K562 (cell line): ENCODE results near the gene CREB3L2. TPM values are rescaled to one million over a fixed set of nuclear protein-coding genes. Genes with fewer than 3 reads are reported as not detected.
A peak's percentile ranks its signal among the peaks of the same experiment; 100 is the strongest.

Experiments
- GABPB1 ChIP-seq: sonication (generic); formaldehyde crosslinking; IDR thresholded peaks from 2 replicates; pipeline ENCODE4 v1.8.0; 2022; ENCODE audit warnings: mild to moderate bottlenecking, missing genetic modification reagents
- HLTF ChIP-seq: fragments of 450-650 bp; IDR thresholded peaks from 2 replicates; pipeline ENCODE4 v1.6.1; 2016
- MBD2 ChIP-seq: sonication (generic); IDR thresholded peaks from 2 replicates; pipeline ENCODE4 v1.6.1; 2016; ENCODE audit warnings: low read depth, borderline replicate concordance
- MYC ChIP-seq, 2 experiments: fragments of 250-450 bp in 1 of 2; sonication (Bioruptor Pico) in 1 of 2; IDR thresholded peaks; 2 replicates each; pipeline versions ENCODE4 v1.5.1 to v1.6.1; 2012 to 2021; ENCODE audit warnings: low read depth in 2 of 2, borderline replicate concordance in 1 of 2, improper control_type of control experiment in 1 of 2, low read length in 1 of 2, mild to moderate bottlenecking in 1 of 2, moderate library complexity in 1 of 2
- PML ChIP-seq: IDR thresholded peaks from 2 replicates; pipeline ENCODE4 v1.6.1; 2012; ENCODE audit warnings: low read length, inconsistent platforms
- TAF15 ChIP-seq: fragments of 200-400 bp; formaldehyde crosslinking; IDR thresholded peaks from 2 replicates; pipeline ENCODE4 v1.6.1; 2017; ENCODE audit warnings: mild to moderate bottlenecking, low read depth, low read length, moderate library complexity
- TBL1XR1 ChIP-seq, 2 experiments: IDR thresholded peaks; 2 replicates each; pipeline ENCODE4 v1.6.1; 2012; ENCODE audit warnings: improper control_type of control experiment in 2 of 2, low read length in 2 of 2, mild to moderate bottlenecking in 1 of 2
- TEAD1 ChIP-seq, 2 experiments: fragments of 450-650 bp in 1 of 2; sonication (generic) in 1 of 2; formaldehyde crosslinking; IDR thresholded peaks; 2 replicates each; pipeline versions ENCODE4 v1.4.0 to v1.8.0; 2020 to 2022; ENCODE audit warnings: mild to moderate bottlenecking in 2 of 2, missing genetic modification reagents in 1 of 2
- polyA plus RNA-seq, 8 experiments: library from polyadenylated mRNA; depleted of rRNA in 4 of 8; stranded (reverse) in 5 of 8; unstranded in 3 of 8; fragments of >200 nt; fragmentation: Nextera tagmentation in 2 of 8; fragmentation: Illumina TruSeq in 1 of 8; extraction: Ambion mirVana in 2 of 8; extraction: Trizol in 1 of 8; gene quantifications; 2 replicates each; pipeline versions ENCODE4 v1.2.1 to v1.2.3, GENCODE V29; 2011 to 2014; ENCODE audit warnings: inconsistent platforms in 1 of 8, missing spikeins in 1 of 8
- total RNA-seq, 7 experiments: library from RNA; depleted of rRNA in 6 of 7; stranded (reverse); fragments of >200 nt in 6 of 7; fragmentation: Illumina TruSeq in 2 of 7; extraction: Trizol in 2 of 7; gene quantifications; 2 replicates each; pipeline versions ENCODE4 v1.2.1 to v1.2.3, GENCODE V29; 2011 to 2021; ENCODE audit warnings: low replicate concordance in 1 of 7
- TF ChIP-seq, protein P1 (sequence below): IDR thresholded peaks from 2 replicates; pipeline ENCODE4 v1.6.1; 2012; ENCODE audit warnings: low read depth, low read length, improper control_type of control experiment, borderline replicate concordance
- TF ChIP-seq, protein P2 (sequence below): fragments of 450-650 bp; IDR thresholded peaks from 2 replicates; pipeline ENCODE4 v1.6.1; 2018; ENCODE audit not compliant: partially characterized antibody
- TF ChIP-seq, protein P3 (sequence below), 2 experiments: fragments of 450-650 bp; IDR thresholded peaks; 2 replicates each; pipeline ENCODE4 v1.6.1; 2016; ENCODE audit warnings: mild to moderate bottlenecking in 2 of 2, borderline replicate concordance in 1 of 2, low read depth in 1 of 2, moderate library complexity in 1 of 2
- TF ChIP-seq, protein P4 (sequence below): sonication (generic); formaldehyde crosslinking; IDR thresholded peaks from 2 replicates; pipeline ENCODE4 v1.8.0; 2022; ENCODE audit warnings: missing genetic modification reagents, mild to moderate bottlenecking, moderate library complexity, borderline replicate concordance

CREB3L2 gene
- total and polyA plus RNA-seq, 9 of the 15 experiments (the other 6 are each of a cell fraction or from before 2014, with no cell fraction given), result 7.1 to 45.6 (median 15.8) TPM

DNA sequence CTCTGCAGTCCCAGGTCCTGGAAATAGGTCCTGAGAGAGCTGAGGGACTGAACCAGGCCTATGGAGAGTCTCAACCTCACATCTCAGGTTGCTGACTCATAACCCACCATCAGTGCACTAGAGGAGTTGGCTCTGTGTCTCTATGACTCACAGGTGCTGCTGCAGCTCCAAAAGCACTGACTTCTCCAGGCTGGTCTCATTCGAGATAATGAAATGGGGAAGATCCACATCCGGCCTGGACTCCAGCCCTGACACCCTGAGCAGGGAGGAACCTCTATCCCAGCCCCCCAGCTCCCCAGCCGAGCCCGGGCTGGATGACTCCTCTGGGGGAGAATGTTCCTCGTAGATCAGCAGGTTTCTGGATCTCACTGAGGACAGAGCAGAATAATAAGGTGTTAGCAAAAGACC, 119.6 kb downstream of the CREB3L2 start (continued):
- TF ChIP-seq, protein P1, sequence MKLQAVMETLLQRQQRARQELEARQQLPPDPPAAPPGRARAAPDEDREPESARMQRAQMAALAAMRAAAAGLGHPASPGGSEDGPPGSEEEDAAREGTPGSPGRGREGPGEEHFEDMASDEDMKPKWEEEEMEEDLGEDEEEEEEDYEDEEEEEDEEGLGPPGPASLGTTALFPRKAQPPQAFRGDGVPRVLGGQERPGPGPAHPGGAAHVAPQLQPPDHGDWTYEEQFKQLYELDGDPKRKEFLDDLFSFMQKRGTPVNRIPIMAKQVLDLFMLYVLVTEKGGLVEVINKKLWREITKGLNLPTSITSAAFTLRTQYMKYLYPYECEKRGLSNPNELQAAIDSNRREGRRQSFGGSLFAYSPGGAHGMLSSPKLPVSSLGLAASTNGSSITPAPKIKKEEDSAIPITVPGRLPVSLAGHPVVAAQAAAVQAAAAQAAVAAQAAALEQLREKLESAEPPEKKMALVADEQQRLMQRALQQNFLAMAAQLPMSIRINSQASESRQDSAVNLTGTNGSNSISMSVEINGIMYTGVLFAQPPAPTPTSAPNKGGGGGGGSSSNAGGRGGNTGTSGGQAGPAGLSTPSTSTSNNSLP, result 0 out of 2 replicates have a peak, but pooled peaks have one; percentile 49
- TF ChIP-seq TBL1XR1 (IDR thresholded peaks at IDR 0.05; ENCODE audit: low read length in 2 of 2), result peak in 1 of 2 experiments; percentile 42; a peak in 1 of 4 replicates
- TF ChIP-seq TAF15, result no peak
- TF ChIP-seq, protein P2, sequence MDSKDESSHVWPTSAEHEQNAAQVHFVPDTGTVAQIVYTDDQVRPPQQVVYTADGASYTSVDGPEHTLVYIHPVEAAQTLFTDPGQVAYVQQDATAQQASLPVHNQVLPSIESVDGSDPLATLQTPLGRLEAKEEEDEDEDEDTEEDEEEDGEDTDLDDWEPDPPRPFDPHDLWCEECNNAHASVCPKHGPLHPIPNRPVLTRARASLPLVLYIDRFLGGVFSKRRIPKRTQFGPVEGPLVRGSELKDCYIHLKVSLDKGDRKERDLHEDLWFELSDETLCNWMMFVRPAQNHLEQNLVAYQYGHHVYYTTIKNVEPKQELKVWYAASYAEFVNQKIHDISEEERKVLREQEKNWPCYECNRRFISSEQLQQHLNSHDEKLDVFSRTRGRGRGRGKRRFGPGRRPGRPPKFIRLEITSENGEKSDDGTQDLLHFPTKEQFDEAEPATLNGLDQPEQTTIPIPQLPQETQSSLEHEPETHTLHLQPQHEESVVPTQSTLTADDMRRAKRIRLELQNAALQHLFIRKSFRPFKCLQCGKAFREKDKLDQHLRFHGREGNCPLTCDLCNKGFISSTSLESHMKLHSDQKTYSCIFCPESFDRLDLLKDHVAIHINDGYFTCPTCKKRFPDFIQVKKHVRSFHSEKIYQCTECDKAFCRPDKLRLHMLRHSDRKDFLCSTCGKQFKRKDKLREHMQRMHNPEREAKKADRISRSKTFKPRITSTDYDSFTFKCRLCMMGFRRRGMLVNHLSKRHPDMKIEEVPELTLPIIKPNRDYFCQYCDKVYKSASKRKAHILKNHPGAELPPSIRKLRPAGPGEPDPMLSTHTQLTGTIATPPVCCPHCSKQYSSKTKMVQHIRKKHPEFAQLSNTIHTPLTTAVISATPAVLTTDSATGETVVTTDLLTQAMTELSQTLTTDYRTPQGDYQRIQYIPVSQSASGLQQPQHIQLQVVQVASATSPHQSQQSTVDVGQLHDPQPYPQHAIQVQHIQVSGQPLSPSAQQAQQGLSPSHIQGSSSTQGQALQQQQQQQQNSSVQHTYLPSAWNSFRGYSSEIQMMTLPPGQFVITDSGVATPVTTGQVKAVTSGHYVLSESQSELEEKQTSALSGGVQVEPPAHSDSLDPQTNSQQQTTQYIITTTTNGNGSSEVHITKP, result peak; percentile 58
- TF ChIP-seq TEAD1 (CRISPR knock-in tag; IDR thresholded peaks at IDR 0.05), result no peak
- TF ChIP-seq GABPB1, result peak; percentile 79
- TF ChIP-seq, protein P3, sequence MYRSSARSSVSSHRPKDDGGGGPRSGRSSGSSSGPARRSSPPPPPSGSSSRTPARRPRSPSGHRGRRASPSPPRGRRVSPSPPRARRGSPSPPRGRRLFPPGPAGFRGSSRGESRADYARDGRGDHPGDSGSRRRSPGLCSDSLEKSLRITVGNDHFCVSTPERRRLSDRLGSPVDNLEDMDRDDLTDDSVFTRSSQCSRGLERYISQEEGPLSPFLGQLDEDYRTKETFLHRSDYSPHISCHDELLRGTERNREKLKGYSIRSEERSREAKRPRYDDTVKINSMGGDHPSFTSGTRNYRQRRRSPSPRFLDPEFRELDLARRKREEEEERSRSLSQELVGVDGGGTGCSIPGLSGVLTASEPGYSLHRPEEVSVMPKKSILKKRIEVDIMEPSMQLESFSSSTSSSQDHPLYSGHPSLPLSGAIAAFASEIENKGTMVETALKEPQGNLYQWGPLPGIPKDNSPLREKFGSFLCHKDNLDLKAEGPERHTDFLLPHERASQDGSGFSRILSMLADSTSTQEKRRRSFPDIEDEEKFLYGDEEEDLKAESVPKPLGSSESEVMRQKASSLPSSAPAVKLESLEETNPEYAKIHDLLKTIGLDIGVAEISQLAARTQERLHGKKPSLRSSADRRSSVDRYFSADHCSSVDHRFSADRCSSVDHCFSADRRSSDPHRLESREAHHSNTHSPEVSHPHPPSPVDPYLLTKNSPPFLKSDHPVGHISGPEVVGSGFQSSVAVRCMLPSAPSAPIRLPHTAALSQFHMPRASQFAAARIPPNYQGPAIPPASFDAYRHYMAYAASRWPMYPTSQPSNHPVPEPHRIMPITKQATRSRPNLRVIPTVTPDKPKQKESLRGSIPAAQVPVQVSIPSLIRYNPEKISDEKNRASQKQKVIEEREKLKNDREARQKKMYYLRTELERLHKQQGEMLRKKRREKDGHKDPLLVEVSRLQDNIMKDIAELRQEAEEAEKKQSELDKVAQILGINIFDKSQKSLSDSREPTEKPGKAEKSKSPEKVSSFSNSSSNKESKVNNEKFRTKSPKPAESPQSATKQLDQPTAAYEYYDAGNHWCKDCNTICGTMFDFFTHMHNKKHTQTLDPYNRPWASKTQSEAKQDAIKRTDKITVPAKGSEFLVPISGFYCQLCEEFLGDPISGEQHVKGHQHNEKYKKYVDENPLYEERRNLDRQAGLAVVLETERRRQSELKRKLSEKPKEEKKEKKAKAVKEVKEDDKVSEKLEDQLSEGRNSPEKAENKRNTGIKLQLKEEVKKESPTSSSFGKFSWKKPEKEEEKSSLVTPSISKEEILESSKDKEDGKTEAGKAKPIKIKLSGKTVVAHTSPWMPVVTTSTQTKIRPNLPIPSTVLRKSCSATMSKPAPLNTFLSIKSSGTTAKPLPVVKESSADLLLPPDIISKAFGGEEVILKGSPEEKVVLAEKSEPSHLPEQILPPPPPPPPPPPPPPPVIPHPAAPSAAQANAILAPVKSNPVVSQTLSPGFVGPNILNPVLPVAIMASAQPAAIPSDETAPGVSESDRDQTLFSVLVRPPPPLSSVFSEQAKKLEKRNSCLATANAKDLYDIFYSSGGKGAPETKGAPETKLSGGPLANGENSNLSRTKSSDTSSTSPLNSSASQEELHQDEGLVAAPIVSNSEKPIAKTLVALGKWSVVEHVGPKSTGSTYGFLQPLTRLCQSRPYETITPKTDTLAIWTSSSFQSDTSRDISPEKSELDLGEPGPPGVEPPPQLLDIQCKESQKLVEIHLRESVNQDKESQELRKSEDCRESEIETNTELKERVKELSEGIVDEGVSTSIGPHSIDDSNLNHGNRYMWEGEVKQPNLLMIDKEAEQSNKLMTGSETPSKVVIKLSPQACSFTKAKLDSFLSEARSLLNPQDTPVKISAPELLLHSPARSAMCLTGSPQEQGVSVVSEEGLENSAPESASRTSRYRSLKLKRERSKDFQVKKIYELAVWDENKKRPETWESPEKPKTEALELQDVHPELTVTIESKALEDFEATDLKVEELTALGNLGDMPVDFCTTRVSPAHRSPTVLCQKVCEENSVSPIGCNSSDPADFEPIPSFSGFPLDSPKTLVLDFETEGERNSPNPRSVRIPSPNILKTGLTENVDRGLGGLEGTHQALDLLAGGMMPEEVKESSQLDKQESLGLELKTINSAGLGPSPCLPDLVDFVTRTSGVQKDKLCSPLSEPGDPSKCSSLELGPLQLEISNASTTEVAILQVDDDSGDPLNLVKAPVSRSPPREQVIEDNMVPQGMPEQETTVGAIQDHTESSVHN (IDR thresholded peaks at IDR 0.05; ENCODE audit: borderline replicate concordance in 1 of 2, low read depth in 1 of 2), result no peak
- TF ChIP-seq, protein P4, sequence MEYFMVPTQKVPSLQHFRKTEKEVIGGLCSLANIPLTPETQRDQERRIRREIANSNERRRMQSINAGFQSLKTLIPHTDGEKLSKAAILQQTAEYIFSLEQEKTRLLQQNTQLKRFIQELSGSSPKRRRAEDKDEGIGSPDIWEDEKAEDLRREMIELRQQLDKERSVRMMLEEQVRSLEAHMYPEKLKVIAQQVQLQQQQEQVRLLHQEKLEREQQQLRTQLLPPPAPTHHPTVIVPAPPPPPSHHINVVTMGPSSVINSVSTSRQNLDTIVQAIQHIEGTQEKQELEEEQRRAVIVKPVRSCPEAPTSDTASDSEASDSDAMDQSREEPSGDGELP (CRISPR knock-in tag), result 0 out of 2 replicates have a peak, but pooled peaks have one; percentile 57
- peak; percentile 37; the same call in 1 of the 2 replicates for TF ChIP-seq MYC (IDR thresholded peaks at IDR 0.05; ENCODE audit: low read depth, low read length)
- TF ChIP-seq MYC (CRISPR knock-in tag; IDR thresholded peaks at IDR 0.05; ENCODE audit: borderline replicate concordance, low read depth), result no peak
- peak; percentile 82; the same call in 1 of the 2 replicates for TF ChIP-seq HLTF
- TF ChIP-seq PML, result peak; percentile 18; the same call in 1 of the 2 replicates
- TF ChIP-seq MBD2, result no peak
